Brain microvascular endothelial cell (primary cell): ENCODE results near the gene HOXC4.

Source experiments
- DNase-seq: peaks from one replicate; pipeline ENCODE4 v3.0.0-alpha.2; 2020
- H3K27ac ChIP-seq: fragments of 250-450 bp; sonication (Bioruptor Pico); 2 replicates; pipeline ENCODE4 v1.5.1; 2020; ENCODE audit warnings: mild to moderate bottlenecking, moderate library complexity
- H3K27me3 ChIP-seq: fragments of 250-450 bp; sonication (Bioruptor Pico); replicated peaks from 2 replicates; pipeline ENCODE4 v1.5.1; 2020; ENCODE audit warnings: mild to moderate bottlenecking
- H3K36me3 ChIP-seq: fragments of 250-450 bp; sonication (Bioruptor Pico); replicated peaks from 2 replicates; pipeline ENCODE4 v1.5.1; 2020; ENCODE audit warnings: mild to moderate bottlenecking
- H3K4me3 ChIP-seq: 2 replicates; pipeline ENCODE4 v1.5.1; 2011; ENCODE audit warnings: low read depth, mild to moderate bottlenecking, control low read depth, low read length, moderate library complexity
- CTCF ChIP-seq: IDR thresholded peaks from 2 replicates; pipeline ENCODE4 v1.5.1; 2011; ENCODE audit warnings: low read depth, mild to moderate bottlenecking, moderate library complexity, low read length, control low read depth, inconsistent platforms; ENCODE audit errors: missing control alignments
- in situ Hi-C: cut with HindIII; loops from 2 replicates; pipeline ENCODE4 v1.10.0; 2017; ENCODE audit warnings: low sequenced_read_pairs, low pct_ligation_motif_present

The HOXC4 gene

GRCh38 chr12:54060975-54061778 is 7.5 kb downstream of the HOXC4 start:
- DNase-seq, result no peak
- H3K27ac ChIP-seq, result no peak overlapping the region
- H3K4me3 ChIP-seq, result no peak overlapping the region
- TF ChIP-seq CTCF, result no peak
- peaks cover 54% of the 10 kb centered on the region for H3K27me3 ChIP-seq
- in situ Hi-C loops, result no loop called here
- no peaks in the 10 kb centered on the region for H3K36me3 ChIP-seq

GRCh38 chr12:54065677-54066076 is 12.0 kb downstream of the HOXC4 start:
- no peak for DNase-seq
- peaks cover 17% of the 10 kb centered on the region for H3K27me3 ChIP-seq
- H3K36me3 ChIP-seq, result no peaks in the 10 kb centered on the region
- in situ Hi-C loops, result no loop called here
- TF ChIP-seq CTCF, result no peak
- H3K27ac ChIP-seq, result no peak overlapping the region
- H3K4me3 ChIP-seq, result no peak overlapping the region

GRCh38 chr12:54066408-54066807 is 12.8 kb downstream of the HOXC4 start:
- Histone ChIP-seq H3K4me3 (no peak overlapping the region), H3K27me3 (peaks cover 10% of the 10 kb centered on the region), H3K36me3 (no peaks in the 10 kb centered on the region), H3K27ac (no peak overlapping the region)
- DNase-seq, result no peak
- TF ChIP-seq CTCF, result no peak
- in situ Hi-C loops, result no loop called here

GRCh38 chr12:54068418-54069070 is 14.9 kb downstream of the HOXC4 start:
- DNase-seq, result no peak
- H3K27ac ChIP-seq, result no peak overlapping the region
- no peaks in the 10 kb centered on the region for H3K36me3 ChIP-seq
- TF ChIP-seq CTCF, result no peak
- peaks cover 6% of the 10 kb centered on the region for H3K27me3 ChIP-seq
- H3K4me3 ChIP-seq, result no peak overlapping the region
- in situ Hi-C loops, result no loop called here

- in situ Hi-C loops, result no loop called here
- Histone ChIP-seq H3K27me3 (peaks cover 10% of the 10 kb centered on the region), H3K4me3 (no peak overlapping the region), H3K27ac (no peak overlapping the region), H3K36me3 (no peaks in the 10 kb centered on the region)
- TF ChIP-seq CTCF, result no peak
- DNase-seq, result no peak
These were observed 18.3 kb downstream of the HOXC4 start for GRCh38 chr12:54071942-54072341.
